HepG2 (cell line): ENCODE measurements around the gene ZNF732. TPM values are rescaled to one million over a fixed set of nuclear protein-coding genes. Genes with fewer than 3 reads are reported as not detected.

ENCODE experiments used
- FOSL1 ChIP-seq: sonication (generic); formaldehyde crosslinking; IDR thresholded peaks from 2 replicates; pipeline ENCODE4 v1.9.0; 2021; ENCODE audit warnings: missing genetic modification reagents, borderline replicate concordance
- FOXC1 ChIP-seq: sonication (generic); formaldehyde crosslinking; IDR thresholded peaks from 2 replicates; pipeline ENCODE4 v1.8.0; 2022; ENCODE audit warnings: mild to moderate bottlenecking, missing genetic modification reagents, borderline replicate concordance
- HMGA1 ChIP-seq: sonication (generic); formaldehyde crosslinking; conservative IDR thresholded peaks from 2 replicates; pipeline ENCODE4 v1.4.0; 2020; ENCODE audit warnings: missing genetic modification reagents
- JDP2 ChIP-seq: sonication (generic); formaldehyde crosslinking; IDR thresholded peaks from 2 replicates; pipeline ENCODE4 v1.8.1; 2022; ENCODE audit warnings: missing genetic modification reagents, borderline replicate concordance
- KLF9 ChIP-seq: IDR thresholded peaks from 2 replicates; pipeline ENCODE4 v1.6.1; 2016; ENCODE audit warnings: low read depth
- PBX3 ChIP-seq: sonication (generic); formaldehyde crosslinking; IDR thresholded peaks from 2 replicates; pipeline ENCODE4 v1.8.1; 2023; ENCODE audit warnings: missing genetic modification reagents, inconsistent platforms, borderline replicate concordance
- PRDM10 ChIP-seq: sonication (generic); formaldehyde crosslinking; IDR thresholded peaks from 2 replicates; pipeline ENCODE4 v1.4.0; 2020; ENCODE audit warnings: low read depth, missing genetic modification reagents
- YEATS4 ChIP-seq: sonication (generic); formaldehyde crosslinking; IDR thresholded peaks from 2 replicates; pipeline ENCODE4 v1.4.0; 2020; ENCODE audit warnings: missing genetic modification reagents, borderline replicate concordance
- ZBTB7B ChIP-seq: sonication (generic); formaldehyde crosslinking; IDR thresholded peaks from 2 replicates; pipeline ENCODE4 v1.4.0; 2020; ENCODE audit warnings: missing genetic modification reagents
- ZNF562 ChIP-seq: sonication (generic); formaldehyde crosslinking; IDR thresholded peaks from 2 replicates; pipeline ENCODE4 v1.8.0; 2022; ENCODE audit warnings: missing genetic modification reagents, borderline replicate concordance
- polyA plus RNA-seq, 8 experiments: library from polyadenylated mRNA; depleted of rRNA in 3 of 8; stranded (reverse) in 7 of 8; unstranded in 1 of 8; fragments of >200 nt; fragmentation: Illumina TruSeq in 4 of 8; extraction: Trizol in 4 of 8; gene quantifications; 2 replicates each; pipeline versions ENCODE4 v1.2.1 to v1.2.3, GENCODE V29; 2011 to 2016; ENCODE audit warnings: low read depth in 4 of 8, missing spikeins in 1 of 8, mixed read lengths in 1 of 8; ENCODE audit not compliant: insufficient read depth in 1 of 8
- total RNA-seq, 5 experiments: library from RNA; depleted of rRNA; stranded (reverse); fragments of >200 nt; fragmentation: Illumina TruSeq; extraction: Trizol; gene quantifications; 2 replicates each; pipeline ENCODE4 v1.2.3, GENCODE V29; 2016; ENCODE audit warnings: low read depth in 1 of 5
- TF ChIP-seq, protein P1 (sequence below), 2 experiments: IDR thresholded peaks; 2 replicates each; pipeline ENCODE4 v1.6.1; 2011 to 2012; ENCODE audit warnings: low read length in 2 of 2, borderline replicate concordance in 1 of 2, low read depth in 1 of 2, mild to moderate bottlenecking in 1 of 2, moderate library complexity in 1 of 2
- TF ChIP-seq, protein P2 (sequence below): IDR thresholded peaks from 2 replicates; pipeline ENCODE4 v1.6.1; 2016; ENCODE audit warnings: low read depth, missing genetic modification reagents, missing compliant biosample characterization

Gene ZNF732
- total and polyA plus RNA-seq, 2 of the 13 experiments (the other 11 are each of a cell fraction or from before 2014, with no cell fraction given), result not detected

- TF ChIP-seq PRDM10 (CRISPR knock-in tag) (no peak), FOSL1 (CRISPR knock-in tag) (no peak), KLF9 (CRISPR knock-in tag) (no peak), YEATS4 (CRISPR knock-in tag) (no peak), JDP2 (CRISPR knock-in tag) (no peak), ZNF562 (CRISPR knock-in tag) (no peak), ZBTB7B (CRISPR knock-in tag) (no peak), PBX3 (CRISPR knock-in tag) (no peak), HMGA1 (no peak), FOXC1 (CRISPR knock-in tag) (no peak)
- TF ChIP-seq, protein P1, sequence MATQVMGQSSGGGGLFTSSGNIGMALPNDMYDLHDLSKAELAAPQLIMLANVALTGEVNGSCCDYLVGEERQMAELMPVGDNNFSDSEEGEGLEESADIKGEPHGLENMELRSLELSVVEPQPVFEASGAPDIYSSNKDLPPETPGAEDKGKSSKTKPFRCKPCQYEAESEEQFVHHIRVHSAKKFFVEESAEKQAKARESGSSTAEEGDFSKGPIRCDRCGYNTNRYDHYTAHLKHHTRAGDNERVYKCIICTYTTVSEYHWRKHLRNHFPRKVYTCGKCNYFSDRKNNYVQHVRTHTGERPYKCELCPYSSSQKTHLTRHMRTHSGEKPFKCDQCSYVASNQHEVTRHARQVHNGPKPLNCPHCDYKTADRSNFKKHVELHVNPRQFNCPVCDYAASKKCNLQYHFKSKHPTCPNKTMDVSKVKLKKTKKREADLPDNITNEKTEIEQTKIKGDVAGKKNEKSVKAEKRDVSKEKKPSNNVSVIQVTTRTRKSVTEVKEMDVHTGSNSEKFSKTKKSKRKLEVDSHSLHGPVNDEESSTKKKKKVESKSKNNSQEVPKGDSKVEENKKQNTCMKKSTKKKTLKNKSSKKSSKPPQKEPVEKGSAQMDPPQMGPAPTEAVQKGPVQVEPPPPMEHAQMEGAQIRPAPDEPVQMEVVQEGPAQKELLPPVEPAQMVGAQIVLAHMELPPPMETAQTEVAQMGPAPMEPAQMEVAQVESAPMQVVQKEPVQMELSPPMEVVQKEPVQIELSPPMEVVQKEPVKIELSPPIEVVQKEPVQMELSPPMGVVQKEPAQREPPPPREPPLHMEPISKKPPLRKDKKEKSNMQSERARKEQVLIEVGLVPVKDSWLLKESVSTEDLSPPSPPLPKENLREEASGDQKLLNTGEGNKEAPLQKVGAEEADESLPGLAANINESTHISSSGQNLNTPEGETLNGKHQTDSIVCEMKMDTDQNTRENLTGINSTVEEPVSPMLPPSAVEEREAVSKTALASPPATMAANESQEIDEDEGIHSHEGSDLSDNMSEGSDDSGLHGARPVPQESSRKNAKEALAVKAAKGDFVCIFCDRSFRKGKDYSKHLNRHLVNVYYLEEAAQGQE (IDR thresholded peaks at IDR 0.05; ENCODE audit: borderline replicate concordance in 1 of 2, low read depth in 1 of 2, low read length in 2 of 2), result no peak
- TF ChIP-seq, protein P2, sequence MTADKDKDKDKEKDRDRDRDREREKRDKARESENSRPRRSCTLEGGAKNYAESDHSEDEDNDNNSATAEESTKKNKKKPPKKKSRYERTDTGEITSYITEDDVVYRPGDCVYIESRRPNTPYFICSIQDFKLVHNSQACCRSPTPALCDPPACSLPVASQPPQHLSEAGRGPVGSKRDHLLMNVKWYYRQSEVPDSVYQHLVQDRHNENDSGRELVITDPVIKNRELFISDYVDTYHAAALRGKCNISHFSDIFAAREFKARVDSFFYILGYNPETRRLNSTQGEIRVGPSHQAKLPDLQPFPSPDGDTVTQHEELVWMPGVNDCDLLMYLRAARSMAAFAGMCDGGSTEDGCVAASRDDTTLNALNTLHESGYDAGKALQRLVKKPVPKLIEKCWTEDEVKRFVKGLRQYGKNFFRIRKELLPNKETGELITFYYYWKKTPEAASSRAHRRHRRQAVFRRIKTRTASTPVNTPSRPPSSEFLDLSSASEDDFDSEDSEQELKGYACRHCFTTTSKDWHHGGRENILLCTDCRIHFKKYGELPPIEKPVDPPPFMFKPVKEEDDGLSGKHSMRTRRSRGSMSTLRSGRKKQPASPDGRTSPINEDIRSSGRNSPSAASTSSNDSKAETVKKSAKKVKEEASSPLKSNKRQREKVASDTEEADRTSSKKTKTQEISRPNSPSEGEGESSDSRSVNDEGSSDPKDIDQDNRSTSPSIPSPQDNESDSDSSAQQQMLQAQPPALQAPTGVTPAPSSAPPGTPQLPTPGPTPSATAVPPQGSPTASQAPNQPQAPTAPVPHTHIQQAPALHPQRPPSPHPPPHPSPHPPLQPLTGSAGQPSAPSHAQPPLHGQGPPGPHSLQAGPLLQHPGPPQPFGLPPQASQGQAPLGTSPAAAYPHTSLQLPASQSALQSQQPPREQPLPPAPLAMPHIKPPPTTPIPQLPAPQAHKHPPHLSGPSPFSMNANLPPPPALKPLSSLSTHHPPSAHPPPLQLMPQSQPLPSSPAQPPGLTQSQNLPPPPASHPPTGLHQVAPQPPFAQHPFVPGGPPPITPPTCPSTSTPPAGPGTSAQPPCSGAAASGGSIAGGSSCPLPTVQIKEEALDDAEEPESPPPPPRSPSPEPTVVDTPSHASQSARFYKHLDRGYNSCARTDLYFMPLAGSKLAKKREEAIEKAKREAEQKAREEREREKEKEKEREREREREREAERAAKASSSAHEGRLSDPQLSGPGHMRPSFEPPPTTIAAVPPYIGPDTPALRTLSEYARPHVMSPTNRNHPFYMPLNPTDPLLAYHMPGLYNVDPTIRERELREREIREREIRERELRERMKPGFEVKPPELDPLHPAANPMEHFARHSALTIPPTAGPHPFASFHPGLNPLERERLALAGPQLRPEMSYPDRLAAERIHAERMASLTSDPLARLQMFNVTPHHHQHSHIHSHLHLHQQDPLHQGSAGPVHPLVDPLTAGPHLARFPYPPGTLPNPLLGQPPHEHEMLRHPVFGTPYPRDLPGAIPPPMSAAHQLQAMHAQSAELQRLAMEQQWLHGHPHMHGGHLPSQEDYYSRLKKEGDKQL (CRISPR knock-in tag), result no peak
These were observed 53.1 kb downstream of the ZNF732 start (continued) for GRCh38 chr4:252065-252601.
